Measurements from ENCODE around the gene ZNF648. TPM values are rescaled to one million over a fixed set of nuclear protein-coding genes. Genes with fewer than 3 reads are reported as not detected.
A peak's percentile ranks its signal among the peaks of the same experiment; 100 is the strongest.
"Not testable (repeated sequence)": the region's sequence is repeated elsewhere in the genome, so short reads cannot be mapped to it uniquely, and the experiment has no call there.

ZNF648 gene
- total RNA-seq, 6 experiments from 2014 or later = 0.35 to 1.5 (median 0.57) TPM

DNA sequence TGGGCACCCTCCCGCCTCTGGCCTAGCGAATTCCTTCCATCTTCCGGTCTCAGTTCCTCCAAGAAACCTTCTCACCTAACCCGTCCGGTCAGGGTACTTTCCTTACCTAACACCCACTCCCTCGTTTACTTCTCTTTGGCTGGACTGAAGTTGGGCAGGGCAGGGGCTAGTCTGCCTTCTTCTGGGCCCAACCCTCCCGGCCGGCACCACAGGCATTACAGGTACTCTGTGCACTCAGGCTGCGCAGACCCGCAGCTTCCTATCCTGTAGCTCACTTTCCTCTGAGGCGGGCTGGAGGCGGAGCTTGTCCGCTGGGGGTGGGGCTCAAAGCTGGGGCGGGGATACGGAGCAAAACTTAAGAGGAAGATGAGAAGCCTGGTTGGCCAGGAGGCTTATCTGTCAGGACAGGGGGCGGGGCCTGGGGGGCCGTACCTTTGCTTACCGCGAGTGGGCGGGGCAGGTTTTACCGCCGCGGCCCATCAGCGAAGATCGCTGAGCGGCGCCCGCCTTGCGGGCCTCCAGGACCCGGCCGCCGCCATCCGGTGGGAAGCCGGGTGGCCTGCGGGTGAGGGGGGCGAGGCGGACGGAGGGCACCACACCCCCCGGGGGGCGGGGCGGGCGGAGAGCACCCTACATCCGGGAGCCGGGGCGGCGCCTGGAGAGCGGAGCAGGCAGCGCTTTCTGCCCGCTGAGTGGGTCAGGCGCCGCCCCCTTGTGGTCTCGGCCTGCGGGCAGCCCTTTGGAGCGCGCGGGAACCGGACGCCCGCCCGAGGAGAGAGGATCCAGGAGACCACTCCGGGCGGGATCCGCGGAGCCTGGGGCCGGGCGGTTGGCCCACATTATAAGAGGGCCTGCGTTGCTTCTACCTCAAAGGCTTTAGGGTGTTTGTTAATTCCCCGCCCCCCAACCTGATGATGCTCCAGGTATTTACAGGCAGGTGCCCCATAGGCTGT lies 31.9 kb downstream of the ZNF648 start:
- H3K36me3 ChIP-seq = no peaks in the 10 kb centered on the region
- under 1% methylated on average over 16 of the region's 68 CpGs for WGBS (ENCODE audit: insufficient coverage, low coverage, low lambda C conversion rate, missing lambda C conversion rate)
- peaks cover 0 to 6% (median 3%) of the 10 kb centered on the region in 4 donors for H3K4me1 ChIP-seq
- H3K27me3 ChIP-seq = no peaks in the 10 kb centered on the region
- peak; percentile 82 for TF ChIP-seq POLR2A (IDR thresholded peaks at IDR 0.05)
- TF ChIP-seq, protein P1, sequence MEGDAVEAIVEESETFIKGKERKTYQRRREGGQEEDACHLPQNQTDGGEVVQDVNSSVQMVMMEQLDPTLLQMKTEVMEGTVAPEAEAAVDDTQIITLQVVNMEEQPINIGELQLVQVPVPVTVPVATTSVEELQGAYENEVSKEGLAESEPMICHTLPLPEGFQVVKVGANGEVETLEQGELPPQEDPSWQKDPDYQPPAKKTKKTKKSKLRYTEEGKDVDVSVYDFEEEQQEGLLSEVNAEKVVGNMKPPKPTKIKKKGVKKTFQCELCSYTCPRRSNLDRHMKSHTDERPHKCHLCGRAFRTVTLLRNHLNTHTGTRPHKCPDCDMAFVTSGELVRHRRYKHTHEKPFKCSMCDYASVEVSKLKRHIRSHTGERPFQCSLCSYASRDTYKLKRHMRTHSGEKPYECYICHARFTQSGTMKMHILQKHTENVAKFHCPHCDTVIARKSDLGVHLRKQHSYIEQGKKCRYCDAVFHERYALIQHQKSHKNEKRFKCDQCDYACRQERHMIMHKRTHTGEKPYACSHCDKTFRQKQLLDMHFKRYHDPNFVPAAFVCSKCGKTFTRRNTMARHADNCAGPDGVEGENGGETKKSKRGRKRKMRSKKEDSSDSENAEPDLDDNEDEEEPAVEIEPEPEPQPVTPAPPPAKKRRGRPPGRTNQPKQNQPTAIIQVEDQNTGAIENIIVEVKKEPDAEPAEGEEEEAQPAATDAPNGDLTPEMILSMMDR (IDR thresholded peaks at IDR 0.05) = peak; percentile 42 to 51 (median 49)
- peak overlapping the region; percentile 55 to 62 (median 56) for H3K27ac ChIP-seq
- ATAC-seq (peak; percentile 98 to 99 (median 98)), DNase-seq (peak; percentile 98 to 99 (median 98))
- no peaks in the 10 kb centered on the region for H3K9me3 ChIP-seq
- intact Hi-C loops (cut with DNase I) = no loop called here
- H3K4me3 ChIP-seq = peak overlapping the region; percentile 51 to 71 (median 68)

DNA sequence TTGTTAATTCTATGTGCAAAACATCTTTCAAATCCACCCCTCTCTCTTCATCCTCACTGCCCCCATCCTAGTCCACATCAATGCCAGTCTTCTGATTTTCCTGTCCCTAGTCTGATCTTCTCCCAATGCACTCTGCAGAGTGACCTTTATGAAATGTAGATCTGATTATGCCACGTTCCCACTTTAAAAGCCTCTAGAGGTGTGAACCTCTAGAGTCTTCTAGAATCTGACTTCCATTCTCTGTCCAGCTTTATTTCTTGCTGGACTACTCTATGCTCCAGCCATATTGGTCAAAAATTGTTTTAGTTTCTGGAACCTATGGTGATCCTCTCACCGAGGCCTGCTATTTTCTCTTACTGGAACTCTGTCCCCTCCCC lies 32.5 kb downstream of the ZNF648 start:
- intact Hi-C loops (cut with DNase I) = no loop called here
- 0% methylated on average over 2 of the region's 2 CpGs for WGBS (ENCODE audit: insufficient coverage, low coverage, low lambda C conversion rate, missing lambda C conversion rate)
- no peak for ATAC-seq

DNA sequence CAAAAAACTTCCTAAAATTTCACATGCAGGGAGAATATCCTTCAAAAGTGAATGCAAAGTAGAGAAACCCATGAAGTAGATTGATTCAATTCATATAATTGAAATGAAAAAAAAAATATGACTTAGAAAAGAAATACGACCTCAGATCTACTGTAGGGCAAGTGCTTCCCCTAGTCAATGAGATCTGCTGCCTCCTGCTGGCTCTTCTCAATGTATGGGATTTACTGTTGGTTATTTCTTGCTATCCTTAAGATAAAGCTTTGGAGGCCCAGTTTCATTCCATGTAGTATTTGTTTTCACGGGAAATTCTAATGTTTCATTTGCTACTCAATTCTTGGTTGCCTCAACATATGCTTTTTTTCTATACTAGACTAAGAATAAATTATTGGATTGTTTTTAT lies 46.2 kb downstream of the ZNF648 start:
- Histone ChIP-seq H3K4me1 (no peaks in the 10 kb centered on the region), H3K27me3 (no peaks in the 10 kb centered on the region), H3K9me3 (no peaks in the 10 kb centered on the region), H3K4me3 (no peak overlapping the region), H3K27ac (no peak overlapping the region), H3K36me3 (no peaks in the 10 kb centered on the region)
- ATAC-seq (no peak), DNase-seq (no peak)
- TF ChIP-seq POLR2A (IDR thresholded peaks at IDR 0.05) = no peak
- TF ChIP-seq, protein P1 (IDR thresholded peaks at IDR 0.05) = peak in 1 of 4 donors; percentile 8
- intact Hi-C loops (cut with DNase I) = no loop called here
- WGBS (ENCODE audit: insufficient coverage, low coverage, low lambda C conversion rate, missing lambda C conversion rate) = 88% methylated on average over 2 of the region's 2 CpGs

More for the DNA sequence above, 32.5 kb downstream of the ZNF648 start:
- H3K4me3 ChIP-seq = peak overlapping the region; percentile 51 to 71 (median 68)
- peaks cover 0 to 6% (median 3%) of the 10 kb centered on the region in 4 donors for H3K4me1 ChIP-seq
- H3K9me3 ChIP-seq = no peaks in the 10 kb centered on the region
- H3K27me3 ChIP-seq = no peaks in the 10 kb centered on the region
- H3K36me3 ChIP-seq = no peaks in the 10 kb centered on the region
- DNase-seq = no peak
- peak overlapping the region; percentile 55 to 62 (median 56) for H3K27ac ChIP-seq
- TF ChIP-seq, protein P1 (IDR thresholded peaks at IDR 0.05) = no peak
- no peak for TF ChIP-seq POLR2A (IDR thresholded peaks at IDR 0.05)

DNA sequence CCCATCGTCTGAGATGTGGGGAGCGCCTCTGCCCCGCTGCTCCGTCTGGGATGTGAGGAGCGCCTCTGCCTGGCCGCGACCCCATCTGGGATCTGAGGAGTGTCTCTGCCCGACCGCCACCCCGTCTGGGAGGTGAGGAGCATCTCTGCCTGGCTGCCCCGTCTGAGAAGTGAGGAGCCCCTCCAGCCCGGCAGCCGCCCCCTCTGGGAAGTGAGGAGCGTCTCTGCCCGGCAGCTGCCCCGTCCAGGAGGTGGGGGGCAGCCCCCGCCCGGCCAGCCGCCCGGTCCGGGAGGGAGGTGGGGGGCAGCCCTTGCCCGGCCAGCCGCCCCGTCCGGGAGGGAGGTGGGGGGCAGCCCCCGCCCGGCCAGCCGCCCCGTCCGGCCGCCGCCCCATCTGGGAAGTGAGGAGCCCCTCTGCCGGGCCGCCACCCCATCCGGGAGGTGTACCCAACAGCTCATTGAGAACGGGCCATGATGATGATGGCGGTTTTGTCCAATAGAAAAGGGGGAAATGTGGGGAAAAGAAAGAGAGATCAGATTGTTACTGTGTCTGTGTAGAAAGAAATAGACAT lies 50.6 kb downstream of the ZNF648 start:
- H3K27me3 ChIP-seq; H3K9me3 ChIP-seq; DNase-seq; H3K27ac ChIP-seq; ATAC-seq; H3K4me3 ChIP-seq; H3K4me1 ChIP-seq; H3K36me3 ChIP-seq; intact Hi-C loops (cut with DNase I): not testable (repeated sequence)
- 85% methylated on average over 15 of the region's 37 CpGs for WGBS (ENCODE audit: insufficient coverage, low coverage, low lambda C conversion rate, missing lambda C conversion rate)

DNA sequence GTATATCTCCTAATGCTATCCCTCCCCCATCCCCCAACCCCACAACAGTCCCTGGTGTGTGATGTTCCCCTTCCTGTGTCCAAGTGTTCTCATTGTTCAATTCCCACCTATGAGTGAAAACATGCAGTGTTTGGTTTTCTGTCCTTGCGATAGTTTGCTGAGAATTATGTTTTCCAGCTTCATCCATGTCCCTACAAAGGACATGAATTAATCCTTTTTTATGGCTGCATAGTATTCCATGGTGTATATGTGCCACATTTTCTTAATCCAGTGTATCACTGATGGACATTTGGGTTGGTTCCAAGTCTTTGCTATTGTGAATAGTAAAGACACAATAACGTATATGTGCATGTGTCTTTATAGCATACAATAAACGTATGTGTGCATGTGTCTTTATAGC lies 56.1 kb downstream of the ZNF648 start:
- intact Hi-C loops (cut with DNase I); H3K4me1 ChIP-seq; ATAC-seq; H3K27me3 ChIP-seq; H3K4me3 ChIP-seq; H3K27ac ChIP-seq; H3K9me3 ChIP-seq; H3K36me3 ChIP-seq; DNase-seq: not testable (repeated sequence)
- 85% methylated on average over 3 of the region's 3 CpGs for WGBS (ENCODE audit: insufficient coverage, low coverage, low lambda C conversion rate, missing lambda C conversion rate)
